GM12878 (cell line): Measurements from ENCODE around the gene ETFBKMT. TPM values are rescaled to one million over a fixed set of nuclear protein-coding genes. Genes with fewer than 3 reads are reported as not detected.

Experiments used
- ATAC-seq: fragments of 200-7000 bp; cut with Tn5 transposase; 3 replicates; pipeline ENCODE4 v1.9.1; 2020; ENCODE audit warnings: mild to moderate bottlenecking, moderate library complexity
- BruUV-seq: library from RNA; stranded (reverse); fragments of 400-500 nt; replicated peaks from 2 replicates; lab custom pipeline; 2021; lab: Mats Ljungman, UMichigan
- CTCF ChIA-PET: fragments of 300-600 bp; sonication (Branson Sonifier 250); formaldehyde crosslinking; extraction: SDS; loops from one replicate; lab custom pipeline; 2021; ENCODE audit warnings: inconsistent platforms; lab: Yijun Ruan, JAX
- POLR2A ChIA-PET: fragments of 350-600 bp; formaldehyde crosslinking; extraction: SDS; loops from one replicate; lab custom pipeline; 2021; ENCODE audit warnings: inconsistent platforms; lab: Charles Lee
- RAD21 ChIA-PET: fragments of 300-600 bp; sonication (Branson Sonifier 250); formaldehyde crosslinking; loops from one replicate; lab custom pipeline; 2023; ENCODE audit warnings: antibody characterized with exemption; ENCODE audit not compliant: unreplicated experiment; lab: Charles Lee
- SMC1A ChIA-PET: fragments of 300-600 bp; sonication (Branson Sonifier 250); formaldehyde crosslinking; loops from one replicate; lab custom pipeline; 2023; ENCODE audit not compliant: unreplicated experiment, uncharacterized antibody; lab: Charles Lee
- DNase-seq: peaks from one replicate; pipeline ENCODE4 v3.0.0-alpha.2; 2011; ENCODE audit warnings: low read depth, low spot score
- FAIRE-seq: peaks from 3 replicates; lab custom pipeline; 2011; peaks lifted over from hg19 to GRCh38; lab: Jason Lieb, UNC
- H2AFZ ChIP-seq: 2 replicates; pipeline ENCODE4 v1.6.0; 2011; ENCODE audit warnings: low read depth, low read length, control low read depth; ENCODE audit not compliant: control insufficient read depth
- H3K27ac ChIP-seq: 2 replicates; pipeline ENCODE4 v1.5.1; 2011; ENCODE audit warnings: control low read depth; ENCODE audit not compliant: control insufficient read depth, insufficient read depth
- H3K27me3 ChIP-seq, 2 experiments: replicated peaks in 1 of 2; 2 replicates each; pipeline versions ENCODE4 v1.6.0 to v1.6.1; 2011; ENCODE audit warnings: low read length in 1 of 2; ENCODE audit not compliant: control insufficient read depth in 2 of 2, insufficient read depth in 2 of 2
- H3K36me3 ChIP-seq, 2 experiments: 2 replicates each; pipeline ENCODE4 v1.5.1; 2011; ENCODE audit warnings: low read length in 1 of 2; ENCODE audit not compliant: control insufficient read depth in 2 of 2, insufficient read depth in 2 of 2
- H3K4me1 ChIP-seq: 2 replicates; pipeline ENCODE4 v1.6.1; 2011; ENCODE audit warnings: mild to moderate bottlenecking, low read length, moderate library complexity, mixed read lengths; ENCODE audit not compliant: control insufficient read depth, insufficient read depth
- H3K4me2 ChIP-seq: 2 replicates; pipeline ENCODE4 v1.6.0; 2011; ENCODE audit warnings: control low read depth; ENCODE audit not compliant: control insufficient read depth, insufficient read depth
- H3K4me3 ChIP-seq: fragments of 200-600 bp; sonication (generic); 2 replicates; pipeline ENCODE4 v1.5.1; 2016
- H3K79me2 ChIP-seq: 2 replicates; pipeline ENCODE4 v1.6.0; 2011; ENCODE audit warnings: low read length; ENCODE audit not compliant: control insufficient read depth, insufficient read depth
- H3K9ac ChIP-seq: 2 replicates; pipeline ENCODE4 v1.8.0; 2011; ENCODE audit warnings: low read length, control low read depth, mixed read lengths; ENCODE audit not compliant: control insufficient read depth, insufficient read depth
- H3K9me3 ChIP-seq: replicated peaks from 3 replicates; pipeline ENCODE4 v1.5.1; 2011; ENCODE audit warnings: mild to moderate bottlenecking, low read length; ENCODE audit not compliant: control insufficient read depth, insufficient read depth
- H4K20me1 ChIP-seq: 2 replicates; pipeline ENCODE4 v1.6.0; 2011; ENCODE audit not compliant: control insufficient read depth, insufficient read depth
- RCOR1 ChIP-seq: conservative IDR thresholded peaks from 2 replicates; pipeline ENCODE4 v1.6.1; 2012; ENCODE audit warnings: low read depth, low read length, improper control_type of control experiment
- SPI1 ChIP-seq: IDR thresholded peaks from 2 replicates; pipeline ENCODE4 v1.6.1; 2011; ENCODE audit warnings: low read depth, mild to moderate bottlenecking, low read length, moderate library complexity, borderline replicate concordance; ENCODE audit not compliant: insufficient read depth
- ZNF384 ChIP-seq: IDR thresholded peaks from 2 replicates; pipeline ENCODE4 v1.6.1; 2012; ENCODE audit warnings: low read depth, mild to moderate bottlenecking, low read length, improper control_type of control experiment, borderline replicate concordance
- WGBS: methylation state at CpG from one replicate; pipeline ENCODE4 v1.1.6; 2016; ENCODE audit warnings: low lambda C conversion rate; ENCODE audit not compliant: insufficient replicate concordance, insufficient coverage; ENCODE audit errors: missing lambda C conversion rate; 5-methylcytosine and 5-hydroxymethylcytosine counted together
- in situ Hi-C: fragments of 300-500 bp; cut with MboI; formaldehyde crosslinking; loops from 9 replicates; pipeline ENCODE4 v1.14.3; 2018; ENCODE audit warnings: mixed read lengths
- intact Hi-C: fragments of 100-400 bp; cut with micrococcal nuclease; formaldehyde crosslinking; loops from one replicate; pipeline ENCODE4 v1.14.2; 2022; ENCODE audit not compliant: unreplicated experiment
- polyA plus RNA-seq, 11 experiments: library from polyadenylated mRNA; depleted of rRNA in 4 of 11; unstranded in 6 of 11; stranded (reverse) in 5 of 11; fragments of >200 nt; fragmentation: Nextera tagmentation in 4 of 11; fragmentation: Illumina TruSeq in 1 of 11; extraction: Ambion mirVana in 4 of 11; extraction: Trizol in 1 of 11; gene quantifications; 1 replicate in 1 of 11; 2 replicates in 10 of 11; pipeline versions ENCODE4 v1.2.1 to v1.2.3, GENCODE V29; 2011 to 2016; ENCODE audit warnings: inconsistent platforms in 2 of 11, missing spikeins in 2 of 11, low read depth in 1 of 11
- total RNA-seq, 4 experiments: library from RNA; depleted of rRNA in 3 of 4; stranded (reverse); fragments of >200 nt in 3 of 4; fragmentation: Illumina TruSeq in 1 of 4; extraction: Trizol in 1 of 4; gene quantifications; 2 replicates each; pipeline versions ENCODE4 v1.2.1 to v1.2.3, GENCODE V29; 2013 to 2021

Gene ETFBKMT
- total and polyA plus RNA-seq, 10 of the 15 experiments (the other 5 are each of a cell fraction or from before 2014, with no cell fraction given): 0.25 to 1.1 (median 0.65) TPM

- TF ChIP-seq RCOR1 (no peak), SPI1 (peak; percentile 38; the same call in 1 of the 2 replicates)
- ChIA-PET POLR2A (no interaction called here), CTCF (no interaction called here), RAD21 (no interaction called here), SMC1A (no interaction called here)
- H2AFZ ChIP-seq: no peak overlapping the region
- no TSS peak for BruUV-seq
- no peak for FAIRE-seq
- no peak overlapping the region for H3K9ac ChIP-seq
- H3K79me2 ChIP-seq: no peaks in the 10 kb centered on the region
- H3K4me2 ChIP-seq: no peak overlapping the region
- ATAC-seq: no peak
- no peaks in the 10 kb centered on the region for H3K27me3 ChIP-seq
- 16% methylated on average over 3 of the region's 3 CpGs for WGBS
- no peaks in the 10 kb centered on the region for H3K9me3 ChIP-seq
- H3K4me3 ChIP-seq: no peak overlapping the region
- no peaks in the 10 kb centered on the region for H4K20me1 ChIP-seq
- H3K27ac ChIP-seq: no peak overlapping the region
- no peak for DNase-seq
- intact Hi-C loops (no loop called here), in situ Hi-C loops (no loop called here)
- H3K4me1 ChIP-seq: peaks cover 12% of the 10 kb centered on the region
- H3K36me3 ChIP-seq: no peaks in the 10 kb centered on the region
These were observed 41.1 kb upstream of the ETFBKMT start for GRCh38 chr12:31618228-31619025.

GRCh38 chr12:31620311-31620710, 39.2 kb upstream of the ETFBKMT start:
- no peak for TF ChIP-seq ZNF384
- Histone ChIP-seq H3K4me1 (peaks cover 12% of the 10 kb centered on the region), H3K9me3 (no peaks in the 10 kb centered on the region; the same call in 2 of the 3 replicates), H4K20me1 (no peaks in the 10 kb centered on the region), H2AFZ (no peak overlapping the region), H3K4me3 (no peak overlapping the region), H3K9ac (no peak overlapping the region), H3K27ac (no peak overlapping the region), H3K4me2 (no peak overlapping the region), H3K79me2 (no peaks in the 10 kb centered on the region), H3K27me3 (no peaks in the 10 kb centered on the region), H3K36me3 (no peaks in the 10 kb centered on the region)
- ChIA-PET POLR2A (no interaction called here), CTCF (interaction anchor here (1.3 kb wide), 1 partner anchor 217 kb away, joined by 4 read pairs; no protein-coding TSS in a partner anchor), RAD21 (no interaction called here), SMC1A (no interaction called here)
- in situ Hi-C loops (no loop called here), intact Hi-C loops (no loop called here)
- no peak for ATAC-seq
- BruUV-seq: no TSS peak
- no peak for DNase-seq
- FAIRE-seq: no peak
- WGBS: 98% methylated on average over 2 of the region's 2 CpGs
